ENCODE measurements around the gene FOXO3.

DNA sequence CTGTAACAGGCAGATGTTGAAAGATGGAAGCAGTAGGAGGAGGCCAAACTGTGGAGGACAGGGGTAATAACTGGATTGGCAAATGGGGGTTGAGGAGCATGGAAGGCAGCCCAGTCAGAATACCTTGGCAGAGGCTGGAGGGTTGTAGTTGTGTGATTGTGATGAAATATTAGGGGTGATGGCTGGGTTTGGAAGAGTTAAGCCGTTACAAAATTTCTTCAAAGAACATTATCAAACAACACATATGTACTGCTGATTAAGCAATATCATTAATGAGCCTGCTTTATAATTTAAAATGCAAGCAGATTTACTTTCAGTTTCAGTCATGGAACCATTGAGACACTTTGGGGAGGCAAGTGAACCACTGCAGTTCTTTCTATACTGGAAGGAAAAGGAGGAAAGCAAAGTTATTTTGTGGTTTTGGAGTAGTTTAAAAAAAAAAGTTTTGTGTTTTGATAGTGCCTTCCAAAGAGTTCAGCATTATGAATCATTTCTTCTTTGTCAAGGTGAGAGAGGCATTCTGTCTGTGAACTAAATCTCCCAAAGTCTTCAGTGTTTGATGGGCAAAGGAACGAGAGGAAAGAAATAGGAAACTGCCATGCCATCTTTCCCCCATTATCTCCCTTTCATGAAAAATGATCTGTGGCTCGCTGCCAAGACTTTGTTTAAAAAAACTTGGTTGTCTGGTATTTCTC, 20.7 kb downstream of the FOXO3 start:
- TF ChIP-seq EZH2 (IDR thresholded peaks at IDR 0.05) (no peak), POLR2AphosphoS5 (IDR thresholded peaks at IDR 0.05; ENCODE audit: borderline replicate concordance, low read depth, low read length) (peak; percentile 31; the same call in 1 of the 2 replicates), FOXP2 (optimal IDR thresholded peaks at IDR 0.05; ENCODE audit: control extremely low read depth, extremely low read length, insufficient read depth) (peak; percentile 38)
